NCI-H1436 (cell line): ENCODE measurements around the gene NRCAM.

Experiments
- DNase-seq: peaks from one replicate; lab custom pipeline; 2025; lab: John Stamatoyannopoulos, UW

The NRCAM gene

DNA sequence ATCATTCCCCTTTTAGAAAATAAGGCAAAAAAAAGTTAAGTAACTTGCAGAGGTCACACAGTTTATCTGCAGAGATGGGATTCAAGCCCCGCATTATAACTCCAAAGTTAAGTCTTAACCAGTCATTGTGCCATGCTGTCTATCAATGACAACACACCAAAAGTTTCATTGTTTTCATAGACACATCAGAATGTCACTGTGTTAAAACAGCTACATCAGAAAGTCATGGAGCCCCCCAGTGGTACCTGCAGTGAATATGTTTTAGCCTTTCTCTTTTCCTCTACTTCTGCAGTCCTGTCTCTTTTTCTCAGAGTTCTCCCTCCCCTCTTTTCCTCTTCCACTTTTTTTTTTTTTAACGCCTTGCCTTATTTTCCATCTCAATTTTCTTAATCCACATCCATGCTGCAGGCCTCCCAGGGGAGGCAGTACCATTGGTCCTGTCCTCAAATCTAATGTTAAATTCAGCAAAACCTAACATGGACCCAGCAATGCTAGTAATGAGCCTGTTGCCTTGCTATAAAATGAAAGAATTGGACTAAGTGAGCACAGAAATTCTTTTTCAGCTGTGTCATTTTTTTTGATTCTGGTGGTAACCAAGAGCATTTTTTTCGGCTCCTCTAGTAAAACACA lies 3.8 kb upstream of the NRCAM start:
- DNase-seq = peak; percentile 57

DNA sequence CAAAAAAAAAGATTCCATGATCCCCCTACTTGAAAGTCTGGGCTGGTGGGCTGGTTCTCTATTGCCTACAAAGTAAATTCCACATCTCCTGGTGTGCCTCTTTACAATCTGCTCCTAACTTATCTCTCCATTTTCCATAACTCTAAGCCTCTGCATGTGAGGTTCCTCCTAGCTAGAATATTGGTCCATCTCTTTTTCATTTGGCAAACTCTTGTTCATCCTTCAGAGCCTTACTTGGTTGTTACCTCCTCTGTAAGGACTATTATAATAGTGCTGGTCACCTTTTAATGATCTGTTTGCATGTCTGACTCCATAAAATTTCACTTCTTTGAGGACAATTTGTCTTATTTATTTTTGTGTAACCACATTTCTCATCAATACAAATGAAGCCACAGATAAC lies 1.6 kb upstream of the NRCAM start:
- DNase-seq = no peak

GRCh38 chr7:108456845-108457540 lies 757 bp upstream of the NRCAM start:
- DNase-seq = no peak

DNA sequence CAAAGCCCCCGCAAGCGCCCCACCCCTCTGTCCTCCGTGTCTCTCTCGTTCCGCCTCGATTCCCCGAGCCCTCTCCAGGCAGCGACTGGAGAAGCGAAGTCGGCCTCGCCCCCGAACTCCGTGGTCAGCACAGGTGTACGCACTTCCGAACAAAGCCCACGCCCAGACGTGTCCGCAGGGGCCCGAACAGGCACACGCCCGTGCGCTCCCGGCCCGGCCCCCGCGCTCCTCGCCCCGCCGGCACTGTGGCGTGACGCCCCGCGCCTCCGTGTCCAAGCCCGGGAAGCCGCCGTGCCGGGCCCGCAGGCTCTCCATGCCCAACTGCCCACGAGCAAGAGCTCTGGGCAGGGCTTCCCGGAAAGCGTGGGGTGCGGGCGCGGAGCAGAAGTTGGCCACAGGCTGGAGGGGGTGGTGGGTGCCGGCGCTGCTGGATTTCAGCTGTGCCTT lies 662 bp downstream of the NRCAM start:
- no peak for DNase-seq

- peak; percentile 43 for DNase-seq
Observed at GRCh38 chr7:108454674-108455550, 1.3 kb downstream of the NRCAM start.

DNA sequence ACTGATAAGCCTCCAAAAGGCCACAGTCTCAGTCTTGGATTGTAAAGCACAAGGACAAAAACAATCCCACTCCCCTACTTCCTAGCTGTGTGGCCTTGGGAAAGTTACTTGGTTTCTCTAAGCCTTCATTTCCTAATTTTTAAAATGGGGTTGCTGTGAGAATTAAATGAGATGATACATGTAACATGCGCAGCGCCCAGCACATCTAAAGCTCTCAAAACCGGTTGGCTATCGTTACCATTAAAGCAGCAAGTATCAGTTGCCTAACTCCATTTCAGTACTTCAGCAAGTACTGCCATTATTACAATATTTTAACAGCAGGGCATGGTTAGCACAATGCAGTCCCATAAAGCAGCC lies 1.9 kb downstream of the NRCAM start:
- DNase-seq = no peak

- no peak for DNase-seq
Observed at GRCh38 chr7:108453320-108453719, 2.9 kb downstream of the NRCAM start.

DNA sequence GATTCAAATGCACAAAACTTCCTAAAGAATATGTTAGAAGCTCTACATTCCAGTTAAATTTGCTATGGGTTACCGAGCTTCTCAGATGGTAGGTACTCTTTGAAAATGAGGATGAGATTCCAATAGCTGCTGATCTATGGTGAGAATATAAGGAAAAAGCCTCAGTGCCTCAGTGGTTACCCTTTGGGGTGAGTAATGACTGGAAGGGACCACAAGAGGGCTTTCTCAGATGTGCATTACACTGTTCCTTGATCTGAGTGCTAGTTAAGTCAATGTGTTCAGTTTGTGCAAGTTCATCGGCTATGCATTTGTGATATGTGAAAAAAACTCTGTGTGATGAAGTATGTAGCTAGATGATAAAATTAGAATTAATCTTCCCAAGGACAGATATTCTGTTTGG lies 3.5 kb downstream of the NRCAM start:
- peak; percentile 26 for DNase-seq

GRCh38 chr7:108451296-108451848 lies 4.9 kb downstream of the NRCAM start:
- DNase-seq = no peak

DNA sequence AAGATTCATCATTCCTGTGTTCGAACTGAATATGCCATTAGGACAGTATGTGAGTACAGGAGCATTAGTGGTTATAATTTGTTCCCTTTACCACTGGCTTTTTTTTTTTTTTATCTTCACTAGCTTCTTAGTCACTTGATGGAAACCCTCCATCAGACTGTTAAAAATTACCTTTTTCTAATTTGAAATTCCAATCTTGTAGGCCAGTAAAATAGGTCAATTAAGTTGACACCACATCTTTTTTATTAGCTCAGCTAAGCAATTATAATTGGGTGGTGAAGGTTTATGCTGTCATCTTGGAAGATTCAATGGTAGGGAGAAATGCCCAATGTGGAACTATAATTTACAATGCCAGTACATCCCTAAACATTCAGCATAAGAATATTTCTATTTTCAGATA lies 6.1 kb downstream of the NRCAM start:
- DNase-seq = no peak

DNA sequence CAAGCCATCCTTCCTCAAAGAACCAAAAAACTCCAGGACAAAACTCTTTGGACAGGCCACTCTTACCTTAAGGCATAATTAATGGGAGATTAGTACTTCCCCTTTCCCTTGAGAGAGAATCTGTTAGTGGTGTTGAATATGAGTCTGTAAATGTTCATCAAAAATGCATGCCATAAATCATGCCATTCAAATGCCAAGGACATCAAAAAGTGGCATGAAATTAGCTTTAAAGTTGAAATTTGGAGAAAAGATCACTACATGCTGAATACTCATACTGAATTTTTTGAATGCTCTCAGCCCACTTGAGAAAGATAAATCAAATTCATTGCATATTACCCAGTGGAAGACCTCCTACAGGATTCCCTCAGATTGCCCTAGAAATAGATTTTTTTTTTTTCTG lies 6.7 kb downstream of the NRCAM start:
- DNase-seq = no peak

GRCh38 chr7:108448584-108449505 lies 7.4 kb downstream of the NRCAM start:
- DNase-seq = peak; percentile 61

DNA sequence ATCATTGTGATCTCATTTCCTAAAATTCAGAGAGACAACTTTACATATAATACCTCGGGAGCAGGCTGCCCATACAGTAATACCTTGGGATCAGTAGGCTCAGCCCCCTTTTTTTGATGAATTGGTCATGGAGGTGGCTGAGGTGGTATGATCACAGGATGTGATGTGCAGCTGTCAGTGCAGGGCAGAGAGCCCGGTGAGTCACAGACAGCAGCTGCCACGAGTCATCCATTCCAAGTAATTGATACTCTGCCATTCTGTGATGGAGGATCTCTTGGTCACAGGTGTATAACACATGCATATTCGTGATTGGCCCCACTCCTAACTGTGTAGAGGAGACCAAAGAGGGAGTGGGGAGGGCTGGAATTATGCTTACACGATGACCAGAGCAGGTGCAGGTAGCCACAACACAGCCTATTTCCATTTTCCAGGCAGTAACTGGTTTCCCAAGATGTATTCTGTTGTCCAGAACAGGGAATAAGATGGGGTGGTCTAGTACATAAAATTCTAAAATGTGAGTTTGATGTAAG lies 14.1 kb downstream of the NRCAM start:
- peak; percentile 53 for DNase-seq

DNA sequence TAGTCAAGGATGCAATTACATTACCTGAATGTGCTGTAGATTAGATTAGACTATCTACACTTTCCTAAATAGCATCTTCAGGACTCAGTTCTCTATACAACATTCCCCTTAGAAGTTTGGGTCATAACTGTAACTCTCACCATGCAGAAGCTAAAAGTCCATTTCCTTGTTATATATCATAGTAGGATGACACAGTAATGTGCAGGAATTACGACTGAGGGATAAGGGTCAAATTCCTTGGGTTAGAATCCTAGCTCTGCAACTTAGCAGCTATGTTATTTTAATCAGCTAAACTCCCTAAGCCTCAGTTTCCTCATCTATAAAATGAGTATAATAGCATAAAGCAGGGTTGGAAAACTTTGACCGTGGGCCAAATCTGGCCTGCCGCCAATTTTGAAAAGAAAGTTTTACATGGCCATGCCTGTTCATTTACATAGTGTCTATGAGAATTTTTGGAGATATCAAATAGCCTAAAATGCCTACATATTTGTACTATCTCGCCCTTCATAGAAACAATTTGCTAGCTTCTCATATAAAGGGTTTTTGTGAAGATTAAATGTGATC lies 14.8 kb downstream of the NRCAM start:
- no peak for DNase-seq

- no peak for DNase-seq
Observed at GRCh38 chr7:108440613-108441012, 15.6 kb downstream of the NRCAM start.

DNA sequence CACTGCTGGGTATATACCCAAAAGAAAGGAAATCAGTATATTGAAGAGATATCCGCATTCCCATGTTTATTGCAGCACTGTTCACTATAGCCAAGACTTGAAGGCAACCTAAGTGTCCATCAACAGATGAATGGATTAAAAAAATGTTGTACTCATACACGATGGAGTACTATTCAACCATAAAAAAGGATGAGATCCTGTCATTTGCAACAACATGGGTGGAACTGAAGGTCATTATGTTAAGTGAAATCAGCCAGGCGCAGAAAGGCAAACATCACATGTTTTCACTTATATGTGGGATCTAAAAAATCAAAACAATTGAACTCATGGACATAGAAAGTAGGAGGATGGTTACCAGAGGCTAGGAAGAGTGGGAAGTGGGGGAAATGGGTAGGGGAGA lies 19.3 kb downstream of the NRCAM start:
- no peak for DNase-seq

- DNase-seq = no peak
Observed at GRCh38 chr7:108434010-108434409, 22.2 kb downstream of the NRCAM start.

GRCh38 chr7:108431099-108431498 lies 25.1 kb downstream of the NRCAM start:
- DNase-seq = no peak

DNA sequence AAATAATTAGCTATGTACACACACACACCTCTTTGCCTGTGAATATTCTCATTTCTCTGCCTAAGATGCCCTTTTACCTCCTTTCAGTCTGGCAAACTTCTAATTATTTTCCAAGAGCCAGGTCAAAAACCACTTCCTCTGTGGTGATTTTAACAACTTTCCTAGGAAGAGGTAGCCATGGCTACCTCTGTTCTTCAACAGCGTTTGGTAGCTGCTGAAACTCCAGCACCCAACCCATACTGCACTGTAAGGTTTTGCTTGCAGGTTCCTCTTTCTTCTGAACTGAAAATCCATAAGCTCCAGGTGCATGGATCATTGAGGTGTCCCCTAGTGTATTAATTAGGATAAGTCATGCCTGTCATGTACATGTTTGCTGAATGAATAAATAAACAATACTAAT lies 25.6 kb downstream of the NRCAM start:
- DNase-seq = no peak

GRCh38 chr7:108427766-108428165 lies 28.5 kb downstream of the NRCAM start:
- no peak for DNase-seq

DNA sequence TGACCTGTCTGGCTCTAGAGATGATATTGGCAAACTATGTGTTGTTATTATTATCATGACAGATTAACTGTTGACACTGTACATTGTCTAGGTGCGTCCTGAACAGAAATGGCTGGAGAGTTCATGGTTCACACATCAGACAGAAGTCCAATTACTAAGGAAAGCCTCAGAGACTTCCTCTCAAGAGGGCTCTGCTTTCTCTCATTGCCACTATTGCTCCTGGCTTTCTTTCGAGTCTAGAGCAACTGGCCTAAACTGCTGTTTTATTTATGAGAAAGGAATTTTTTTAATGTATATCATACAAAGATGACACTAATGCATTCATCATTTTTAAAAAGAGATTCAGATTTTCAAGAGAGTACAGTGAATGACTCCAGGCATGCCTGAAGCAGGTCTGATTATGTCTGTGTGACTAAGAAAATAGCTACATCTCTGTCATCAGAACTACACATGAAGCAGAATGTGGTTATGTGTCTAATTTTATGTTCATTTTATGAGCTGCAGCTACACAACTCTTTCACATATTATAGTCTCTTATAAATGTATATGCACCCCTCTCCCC lies 30.4 kb downstream of the NRCAM start:
- DNase-seq = no peak
